Neural progenitor cell (in vitro differentiated cells): ENCODE results near the gene RNF26. TPM values are rescaled to one million over a fixed set of nuclear protein-coding genes. Genes with fewer than 3 reads are reported as not detected.
A peak's percentile ranks its signal among the peaks of the same experiment; 100 is the strongest.

Source experiments
- DNase-seq: peaks from one replicate; pipeline ENCODE4 v3.0.0-alpha.2; 2016; ENCODE audit warnings: low spot score
- H2AFZ ChIP-seq: fragments of 200-600 bp; sonication (generic); replicated peaks from 2 replicates; pipeline ENCODE4 v1.6.1; 2016; ENCODE audit warnings: antibody characterized with exemption
- H3F3A ChIP-seq: fragments of 200-600 bp; sonication (generic); 2 replicates; pipeline ENCODE4 v1.6.1; 2016; ENCODE audit warnings: antibody characterized with exemption, low read depth
- H3K27ac ChIP-seq: fragments of 200-600 bp; sonication (generic); 2 replicates; pipeline ENCODE4 v1.5.1; 2016; ENCODE audit warnings: mild to moderate bottlenecking
- H3K27me3 ChIP-seq: fragments of 200-600 bp; sonication (generic); 2 replicates; pipeline ENCODE4 v1.6.1; 2016; ENCODE audit warnings: mild to moderate bottlenecking, moderate library complexity
- H3K36me3 ChIP-seq: fragments of 200-600 bp; sonication (generic); 2 replicates; pipeline ENCODE4 v1.5.1; 2016
- H3K4me1 ChIP-seq: fragments of 200-600 bp; sonication (generic); 2 replicates; pipeline ENCODE4 v1.6.1; 2016; ENCODE audit warnings: mixed run types
- H3K4me2 ChIP-seq: fragments of 200-600 bp; sonication (generic); 2 replicates; pipeline ENCODE4 v1.6.1; 2016
- H3K4me3 ChIP-seq: fragments of 200-600 bp; sonication (generic); 2 replicates; pipeline ENCODE4 v1.5.1; 2016
- H3K79me2 ChIP-seq: fragments of 200-600 bp; sonication (generic); 2 replicates; pipeline ENCODE4 v1.6.1; 2016; ENCODE audit warnings: low read depth
- H3K9ac ChIP-seq: fragments of 200-600 bp; sonication (generic); 2 replicates; pipeline ENCODE4 v1.6.1; 2016
- H3K9me3 ChIP-seq: fragments of 200-600 bp; sonication (generic); 2 replicates; pipeline ENCODE4 v1.5.1; 2016; ENCODE audit warnings: low read depth
- H4K20me1 ChIP-seq: fragments of 200-600 bp; sonication (generic); 2 replicates; pipeline ENCODE4 v1.6.1; 2016; ENCODE audit warnings: low read depth
- H3K27ac Mint-ChIP-seq: 3 replicates; pipeline ENCODE4 v1.8.0; 2021; ENCODE audit warnings: mixed read lengths
- H3K27me3 Mint-ChIP-seq: 2 replicates; pipeline ENCODE4 v1.8.0; 2022; ENCODE audit warnings: low read depth, mild to moderate bottlenecking, inconsistent platforms, moderate library complexity, mixed read lengths; ENCODE audit not compliant: insufficient read depth
- H3K36me3 Mint-ChIP-seq: 3 replicates; pipeline ENCODE4 v1.8.0; 2021; ENCODE audit warnings: mixed read lengths
- H3K4me1 Mint-ChIP-seq: 3 replicates; pipeline ENCODE4 v1.8.0; 2021; ENCODE audit warnings: mixed read lengths
- H3K4me3 Mint-ChIP-seq: 3 replicates; pipeline ENCODE4 v1.8.0; 2021; ENCODE audit warnings: mild to moderate bottlenecking, moderate library complexity, mixed read lengths
- H3K9me3 Mint-ChIP-seq: 3 replicates; pipeline ENCODE4 v1.8.0; 2020; ENCODE audit warnings: mixed read lengths
- EZH2 ChIP-seq: fragments of 200-600 bp; sonication (generic); IDR thresholded peaks from 2 replicates; pipeline ENCODE4 v1.6.1; 2017; ENCODE audit warnings: antibody characterized with exemption, mild to moderate bottlenecking, moderate library complexity
- EZH2phosphoT487 ChIP-seq: fragments of 200-600 bp; sonication (generic); IDR thresholded peaks from 2 replicates; pipeline ENCODE4 v1.6.1; 2017; ENCODE audit warnings: antibody characterized with exemption
- total RNA-seq: library from RNA; depleted of rRNA; stranded (reverse); fragments of >200 nt; gene quantifications from 2 replicates; pipeline ENCODE4 v1.2.3, GENCODE V29; 2015; ENCODE audit warnings: low replicate concordance
- TF ChIP-seq, protein P1 (sequence below): fragments of 200-600 bp; sonication (generic); IDR thresholded peaks from 2 replicates; pipeline ENCODE4 v1.5.1; 2017; ENCODE audit warnings: antibody characterized with exemption, mild to moderate bottlenecking

Gene RNF26
- total RNA-seq, 1 donor from 2014 or later: 17.1 TPM

DNA sequence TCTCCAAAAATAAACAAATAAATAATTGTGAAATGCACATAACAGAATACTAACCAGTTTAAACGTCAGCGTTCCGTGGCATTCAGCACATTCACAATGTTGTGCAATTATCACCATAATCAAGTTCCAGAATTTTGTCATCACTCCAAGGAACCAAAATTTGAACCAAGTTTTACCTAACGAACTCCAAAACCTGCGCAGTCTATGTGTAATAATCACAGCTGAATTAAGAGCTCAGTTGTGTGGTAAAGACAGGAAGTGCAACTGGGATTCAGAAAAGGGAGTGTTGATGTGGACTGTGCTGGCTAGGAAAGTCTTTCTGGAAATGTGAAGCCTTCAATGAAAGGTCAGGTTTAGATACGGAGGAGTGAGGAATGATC lies 12.0 kb upstream of the RNF26 start:
- Histone ChIP-seq H3K9ac (no peak overlapping the region), H3K27ac (no peak overlapping the region)

DNA sequence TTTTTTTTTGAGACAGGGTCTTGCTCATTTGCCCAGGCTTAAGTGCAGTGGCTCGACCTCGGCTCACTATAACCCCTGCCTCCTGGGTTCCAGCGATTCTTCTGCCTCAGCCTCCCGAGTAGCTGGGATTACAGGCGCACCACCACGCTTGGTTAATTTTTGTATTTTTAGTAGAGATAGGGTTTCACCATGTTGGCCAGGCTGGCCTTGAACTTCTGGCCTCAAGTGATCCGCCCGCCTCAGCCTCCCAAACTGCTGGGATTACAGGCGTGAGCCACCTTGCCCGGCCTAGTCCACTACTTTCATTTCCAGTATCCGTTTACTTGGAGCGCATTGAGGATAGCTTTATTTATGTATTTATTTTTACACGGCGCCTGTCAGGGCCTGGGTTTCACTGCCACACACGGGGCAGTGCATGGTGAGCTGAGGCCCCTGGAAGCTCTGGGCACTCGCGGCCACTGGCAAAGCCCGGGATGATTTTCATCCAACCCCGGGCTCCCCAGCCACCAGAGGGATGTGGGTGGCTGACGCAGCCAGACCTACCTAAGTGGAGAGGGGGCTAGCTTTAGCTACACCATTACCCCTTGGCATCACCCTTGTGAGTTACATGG lies 11.3 kb upstream of the RNF26 start:
- no peak for TF ChIP-seq EZH2
- TF ChIP-seq, protein P1, sequence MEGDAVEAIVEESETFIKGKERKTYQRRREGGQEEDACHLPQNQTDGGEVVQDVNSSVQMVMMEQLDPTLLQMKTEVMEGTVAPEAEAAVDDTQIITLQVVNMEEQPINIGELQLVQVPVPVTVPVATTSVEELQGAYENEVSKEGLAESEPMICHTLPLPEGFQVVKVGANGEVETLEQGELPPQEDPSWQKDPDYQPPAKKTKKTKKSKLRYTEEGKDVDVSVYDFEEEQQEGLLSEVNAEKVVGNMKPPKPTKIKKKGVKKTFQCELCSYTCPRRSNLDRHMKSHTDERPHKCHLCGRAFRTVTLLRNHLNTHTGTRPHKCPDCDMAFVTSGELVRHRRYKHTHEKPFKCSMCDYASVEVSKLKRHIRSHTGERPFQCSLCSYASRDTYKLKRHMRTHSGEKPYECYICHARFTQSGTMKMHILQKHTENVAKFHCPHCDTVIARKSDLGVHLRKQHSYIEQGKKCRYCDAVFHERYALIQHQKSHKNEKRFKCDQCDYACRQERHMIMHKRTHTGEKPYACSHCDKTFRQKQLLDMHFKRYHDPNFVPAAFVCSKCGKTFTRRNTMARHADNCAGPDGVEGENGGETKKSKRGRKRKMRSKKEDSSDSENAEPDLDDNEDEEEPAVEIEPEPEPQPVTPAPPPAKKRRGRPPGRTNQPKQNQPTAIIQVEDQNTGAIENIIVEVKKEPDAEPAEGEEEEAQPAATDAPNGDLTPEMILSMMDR: no peak
- no peak for TF ChIP-seq EZH2phosphoT487
- Histone ChIP-seq H3K27ac (no peak overlapping the region), H3K4me2 (no peak overlapping the region), H3F3A (peaks cover 43% of the 10 kb centered on the region), H3K36me3 (no peaks in the 10 kb centered on the region), H3K4me1 (peaks cover 39% of the 10 kb centered on the region), H3K4me3 (no peak overlapping the region), H4K20me1 (no peaks in the 10 kb centered on the region), H3K27me3 (no peaks in the 10 kb centered on the region), H3K79me2 (no peaks in the 10 kb centered on the region), H3K9ac (no peak overlapping the region), H3K9me3 (no peaks in the 10 kb centered on the region), H2AFZ (no peak overlapping the region)
- DNase-seq: no peak
- peaks cover 40% of the 10 kb centered on the region for H3K4me1 Mint-ChIP-seq
- H3K27ac Mint-ChIP-seq: no peak overlapping the region
- no peaks in the 10 kb centered on the region for H3K36me3 Mint-ChIP-seq
- H3K9me3 Mint-ChIP-seq: no peaks in the 10 kb centered on the region
- peaks cover 10% of the 10 kb centered on the region for H3K27me3 Mint-ChIP-seq
- no peak overlapping the region for H3K4me3 Mint-ChIP-seq

More for the DNA sequence above, 12.0 kb upstream of the RNF26 start:
- Histone ChIP-seq H3K4me2 (no peak overlapping the region), H3K79me2 (no peaks in the 10 kb centered on the region), H2AFZ (no peak overlapping the region), H3K4me3 (no peak overlapping the region), H3K27me3 (peaks cover 6% of the 10 kb centered on the region), H3K4me1 (peaks cover 46% of the 10 kb centered on the region), H3K9me3 (no peaks in the 10 kb centered on the region), H3F3A (peaks cover 50% of the 10 kb centered on the region), H4K20me1 (no peaks in the 10 kb centered on the region), H3K36me3 (no peaks in the 10 kb centered on the region)
- no peak for TF ChIP-seq EZH2
- TF ChIP-seq, protein P1: no peak
- no peak for TF ChIP-seq EZH2phosphoT487
- DNase-seq: no peak
- H3K9me3 Mint-ChIP-seq: no peaks in the 10 kb centered on the region
- H3K27ac Mint-ChIP-seq: peak overlapping the region; percentile 5
- peaks cover 13% of the 10 kb centered on the region for H3K27me3 Mint-ChIP-seq
- no peak overlapping the region for H3K4me3 Mint-ChIP-seq
- H3K36me3 Mint-ChIP-seq: no peaks in the 10 kb centered on the region
- peaks cover 47% of the 10 kb centered on the region for H3K4me1 Mint-ChIP-seq

DNA sequence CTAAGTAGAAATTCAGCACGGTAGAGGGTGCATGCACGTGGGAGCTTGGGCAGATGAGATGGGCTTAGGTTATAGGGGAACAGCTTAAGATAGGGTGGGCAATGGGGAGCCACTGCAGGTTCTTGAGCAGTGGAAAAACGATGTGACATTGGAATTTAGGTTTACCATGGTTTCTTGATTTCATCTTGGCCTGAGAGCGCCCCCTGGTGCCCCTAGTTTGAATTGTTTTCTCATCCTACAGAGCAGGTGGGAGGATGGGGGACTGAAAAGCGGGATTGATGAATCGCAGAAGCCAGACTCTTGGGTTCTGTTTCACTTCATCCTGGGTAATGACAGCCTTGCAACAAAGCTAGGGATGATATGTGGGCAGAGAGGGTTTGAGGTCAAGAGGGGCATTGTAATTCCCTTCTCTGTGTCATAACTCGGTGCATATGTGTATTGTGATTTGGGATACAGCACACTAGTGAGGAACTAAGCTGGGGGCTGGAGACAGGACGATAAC lies 10.7 kb upstream of the RNF26 start:
- H3F3A ChIP-seq: peaks cover 38% of the 10 kb centered on the region
- H4K20me1 ChIP-seq: no peaks in the 10 kb centered on the region
- no peak overlapping the region for H3K9ac ChIP-seq
- peaks cover 10% of the 10 kb centered on the region for H3K27me3 Mint-ChIP-seq
- no peak overlapping the region for H3K4me2 ChIP-seq
- peak; percentile 81 for DNase-seq
- no peak overlapping the region for H3K27ac ChIP-seq
- peak overlapping the region; percentile 56 for H2AFZ ChIP-seq
- no peaks in the 10 kb centered on the region for H3K36me3 ChIP-seq
- H3K79me2 ChIP-seq: no peaks in the 10 kb centered on the region
- TF ChIP-seq, protein P1: peak; percentile 92
- TF ChIP-seq EZH2: no peak
- TF ChIP-seq EZH2phosphoT487: no peak
- H3K4me1 ChIP-seq: peaks cover 34% of the 10 kb centered on the region
- H3K36me3 Mint-ChIP-seq: no peaks in the 10 kb centered on the region
- H3K27me3 ChIP-seq: no peaks in the 10 kb centered on the region
- peak overlapping the region; percentile 34 for H3K4me3 Mint-ChIP-seq
- H3K9me3 ChIP-seq: no peaks in the 10 kb centered on the region
- H3K4me3 ChIP-seq: no peak overlapping the region
- no peaks in the 10 kb centered on the region for H3K9me3 Mint-ChIP-seq
- peak overlapping the region; percentile 14 for H3K27ac Mint-ChIP-seq
- H3K4me1 Mint-ChIP-seq: peaks cover 39% of the 10 kb centered on the region
